KMS-11 (cell line): ENCODE data around the gene ST8SIA6.

Source experiments
- H2AFZ ChIP-seq: fragments of 200-600 bp; sonication (generic); 2 replicates; pipeline ENCODE4 v1.6.1; 2016; ENCODE audit warnings: antibody characterized with exemption, mixed run types, low read depth
- H3K27ac ChIP-seq: fragments of 200-600 bp; sonication (generic); 2 replicates; pipeline ENCODE4 v1.6.1; 2016; ENCODE audit warnings: mild to moderate bottlenecking, mixed run types
- H3K27me3 ChIP-seq: fragments of 200-600 bp; sonication (generic); 2 replicates; pipeline ENCODE4 v1.6.1; 2017; ENCODE audit warnings: mild to moderate bottlenecking, low read depth, mixed run types, moderate library complexity; ENCODE audit not compliant: insufficient read depth
- H3K36me3 ChIP-seq: fragments of 200-600 bp; sonication (generic); 2 replicates; pipeline ENCODE4 v1.6.1; 2017; ENCODE audit warnings: mild to moderate bottlenecking, mixed run types; ENCODE audit not compliant: insufficient read depth
- H3K4me1 ChIP-seq: fragments of 200-600 bp; sonication (generic); 2 replicates; pipeline ENCODE4 v1.6.1; 2016; ENCODE audit warnings: mild to moderate bottlenecking, low read depth, mixed run types; ENCODE audit not compliant: poor library complexity, severe bottlenecking
- H3K4me2 ChIP-seq: fragments of 200-600 bp; sonication (generic); 2 replicates; pipeline ENCODE4 v1.7.0; 2016; ENCODE audit warnings: mild to moderate bottlenecking, mixed run types
- H3K4me3 ChIP-seq: fragments of 200-600 bp; sonication (generic); IDR thresholded peaks from 2 replicates; pipeline ENCODE4 v1.6.1; 2017; ENCODE audit warnings: low read depth, low read length, mixed read lengths; ENCODE audit not compliant: insufficient read depth
- H3K79me2 ChIP-seq: fragments of 200-600 bp; sonication (generic); 2 replicates; pipeline ENCODE4 v1.6.1; 2016; ENCODE audit warnings: low read depth, mixed run types; ENCODE audit not compliant: insufficient read depth
- H3K9ac ChIP-seq: fragments of 200-600 bp; sonication (generic); 2 replicates; pipeline ENCODE4 v1.6.1; 2016; ENCODE audit warnings: mild to moderate bottlenecking, mixed run types
- H4K20me1 ChIP-seq: fragments of 200-600 bp; sonication (generic); 2 replicates; pipeline ENCODE4 v1.6.1; 2016; ENCODE audit warnings: mild to moderate bottlenecking, mixed run types; ENCODE audit not compliant: insufficient read depth
- TF ChIP-seq, protein P1 (sequence below): fragments of 200-600 bp; sonication (generic); conservative IDR thresholded peaks from 2 replicates; pipeline ENCODE4 v1.6.1; 2017; ENCODE audit warnings: low read depth, mild to moderate bottlenecking, antibody characterized with exemption, low read length, moderate library complexity, mixed read lengths

Gene ST8SIA6

DNA sequence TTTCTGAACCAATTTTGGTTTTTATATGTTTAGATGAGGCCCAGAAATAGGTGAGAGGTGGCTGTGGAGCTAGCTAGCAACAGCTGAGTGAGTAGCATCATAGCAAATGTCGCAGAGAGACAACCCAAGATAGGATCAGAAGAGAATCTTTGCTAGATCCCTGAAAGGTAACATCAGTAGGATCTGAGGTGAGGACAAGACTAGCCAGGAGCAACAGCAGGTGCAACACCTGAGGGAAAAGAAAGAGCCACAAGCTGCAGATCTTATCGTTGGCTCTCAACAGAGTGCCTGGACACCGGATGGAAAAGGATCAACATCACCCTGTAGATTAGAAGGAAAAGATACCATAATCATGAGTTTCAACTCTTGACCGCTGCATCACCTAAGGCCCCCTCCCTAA, 4.4 kb downstream of the ST8SIA6 start:
- H3K36me3 ChIP-seq, result no peaks in the 10 kb centered on the region
- H3K4me2 ChIP-seq, result no peak overlapping the region
- no peak overlapping the region for H2AFZ ChIP-seq
- no peak overlapping the region for H3K4me3 ChIP-seq
- TF ChIP-seq, protein P1, sequence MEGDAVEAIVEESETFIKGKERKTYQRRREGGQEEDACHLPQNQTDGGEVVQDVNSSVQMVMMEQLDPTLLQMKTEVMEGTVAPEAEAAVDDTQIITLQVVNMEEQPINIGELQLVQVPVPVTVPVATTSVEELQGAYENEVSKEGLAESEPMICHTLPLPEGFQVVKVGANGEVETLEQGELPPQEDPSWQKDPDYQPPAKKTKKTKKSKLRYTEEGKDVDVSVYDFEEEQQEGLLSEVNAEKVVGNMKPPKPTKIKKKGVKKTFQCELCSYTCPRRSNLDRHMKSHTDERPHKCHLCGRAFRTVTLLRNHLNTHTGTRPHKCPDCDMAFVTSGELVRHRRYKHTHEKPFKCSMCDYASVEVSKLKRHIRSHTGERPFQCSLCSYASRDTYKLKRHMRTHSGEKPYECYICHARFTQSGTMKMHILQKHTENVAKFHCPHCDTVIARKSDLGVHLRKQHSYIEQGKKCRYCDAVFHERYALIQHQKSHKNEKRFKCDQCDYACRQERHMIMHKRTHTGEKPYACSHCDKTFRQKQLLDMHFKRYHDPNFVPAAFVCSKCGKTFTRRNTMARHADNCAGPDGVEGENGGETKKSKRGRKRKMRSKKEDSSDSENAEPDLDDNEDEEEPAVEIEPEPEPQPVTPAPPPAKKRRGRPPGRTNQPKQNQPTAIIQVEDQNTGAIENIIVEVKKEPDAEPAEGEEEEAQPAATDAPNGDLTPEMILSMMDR, result no peak
- H4K20me1 ChIP-seq, result no peaks in the 10 kb centered on the region
- H3K27me3 ChIP-seq, result no peaks in the 10 kb centered on the region
- no peaks in the 10 kb centered on the region for H3K4me1 ChIP-seq
- no peak overlapping the region for H3K9ac ChIP-seq
- H3K27ac ChIP-seq, result no peak overlapping the region
- no peaks in the 10 kb centered on the region for H3K79me2 ChIP-seq

DNA sequence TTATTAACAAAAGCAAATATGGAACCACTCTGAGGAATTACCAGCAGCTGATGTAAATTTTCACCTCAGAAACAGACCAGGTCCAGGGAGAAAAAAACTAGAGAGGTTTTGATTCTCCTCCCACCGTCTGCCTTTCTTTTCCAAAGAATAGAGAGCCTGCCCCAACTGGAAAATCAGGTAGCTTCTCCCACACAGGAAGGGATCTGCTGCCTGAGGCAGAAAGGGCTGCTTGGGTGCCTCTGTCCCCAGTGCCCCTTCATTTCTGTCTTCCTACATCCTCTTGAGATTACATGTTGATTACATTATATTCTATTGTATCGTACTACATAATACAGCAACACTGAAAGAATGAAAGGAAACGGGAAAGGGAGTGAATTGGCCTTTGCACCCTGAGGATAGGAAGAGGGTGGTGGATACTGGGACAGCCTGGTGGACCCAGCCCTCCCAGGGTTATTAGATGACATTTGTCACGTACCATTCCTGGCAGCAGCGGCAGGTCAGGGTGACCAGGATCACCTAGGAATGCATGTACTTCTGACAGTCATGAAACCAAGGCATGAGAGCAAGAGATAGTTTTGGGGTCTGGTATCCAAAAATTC, 8.9 kb downstream of the ST8SIA6 start:
- H3K79me2 ChIP-seq, result no peaks in the 10 kb centered on the region
- no peaks in the 10 kb centered on the region for H3K27me3 ChIP-seq
- H2AFZ ChIP-seq, result no peak overlapping the region
- no peak overlapping the region for H3K4me2 ChIP-seq
- H4K20me1 ChIP-seq, result no peaks in the 10 kb centered on the region
- no peak overlapping the region for H3K9ac ChIP-seq
- no peaks in the 10 kb centered on the region for H3K4me1 ChIP-seq
- TF ChIP-seq, protein P1, result no peak
- no peaks in the 10 kb centered on the region for H3K36me3 ChIP-seq
- H3K4me3 ChIP-seq, result no peak overlapping the region
- H3K27ac ChIP-seq, result no peak overlapping the region

DNA sequence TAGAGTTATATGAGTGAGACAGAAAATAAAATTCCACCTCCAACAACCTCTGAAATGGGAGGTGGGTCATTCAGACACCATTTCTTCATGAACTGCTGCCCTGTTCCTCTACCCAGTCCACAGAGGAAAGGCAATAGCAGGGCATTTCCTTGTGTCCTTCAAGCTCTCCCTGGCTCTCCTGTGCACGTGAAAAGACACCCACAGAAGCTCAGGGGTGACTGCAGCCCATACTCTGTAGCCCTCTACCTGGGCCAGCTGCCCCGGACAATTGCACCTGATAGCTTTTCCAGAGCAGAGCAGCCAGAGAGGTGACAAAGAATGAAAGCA, 10.0 kb downstream of the ST8SIA6 start:
- H3K4me3 ChIP-seq, result no peak overlapping the region
- no peaks in the 10 kb centered on the region for H3K4me1 ChIP-seq
- no peaks in the 10 kb centered on the region for H3K79me2 ChIP-seq
- H2AFZ ChIP-seq, result no peak overlapping the region
- no peaks in the 10 kb centered on the region for H4K20me1 ChIP-seq
- H3K27ac ChIP-seq, result no peak overlapping the region
- TF ChIP-seq, protein P1, result no peak
- H3K27me3 ChIP-seq, result no peaks in the 10 kb centered on the region
- no peak overlapping the region for H3K4me2 ChIP-seq
- no peak overlapping the region for H3K9ac ChIP-seq
- no peaks in the 10 kb centered on the region for H3K36me3 ChIP-seq

DNA sequence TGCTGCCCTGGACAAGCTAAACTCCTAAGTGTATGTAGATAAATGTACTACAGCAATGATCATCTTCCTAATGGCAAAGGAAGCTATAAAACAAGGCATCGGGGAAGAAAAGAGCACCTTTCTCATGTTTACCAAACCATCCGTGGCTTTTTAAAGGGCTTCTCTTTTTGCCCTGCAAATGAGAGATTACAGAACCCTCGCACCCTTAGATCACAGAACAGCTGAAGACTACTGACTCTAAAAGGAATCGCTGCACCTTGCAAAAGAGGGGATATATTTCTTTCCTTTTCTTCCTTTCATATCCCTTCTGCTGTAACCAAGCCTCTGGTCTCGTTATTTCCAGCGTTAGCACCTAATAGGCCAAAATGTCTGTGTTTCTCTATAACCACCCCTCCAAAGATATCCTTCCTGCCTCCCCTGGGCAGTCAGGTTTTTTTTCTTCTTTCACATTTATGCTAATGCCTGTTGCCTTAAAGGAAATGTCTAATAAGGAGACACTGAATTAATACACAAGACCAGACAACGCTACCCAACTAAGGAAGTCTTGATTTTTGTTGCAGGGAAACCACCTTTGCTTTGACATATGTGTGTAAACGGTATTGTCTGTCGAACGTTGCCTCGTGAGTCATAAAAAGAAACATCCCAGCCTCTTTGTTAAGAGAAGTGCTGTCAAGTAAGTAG, 10.5 kb downstream of the ST8SIA6 start:
- TF ChIP-seq, protein P1, result no peak
- H3K36me3 ChIP-seq, result no peaks in the 10 kb centered on the region
- H3K79me2 ChIP-seq, result no peaks in the 10 kb centered on the region
- H3K27ac ChIP-seq, result no peak overlapping the region
- no peak overlapping the region for H3K4me3 ChIP-seq
- no peak overlapping the region for H2AFZ ChIP-seq
- H3K9ac ChIP-seq, result no peak overlapping the region
- no peaks in the 10 kb centered on the region for H3K27me3 ChIP-seq
- no peaks in the 10 kb centered on the region for H4K20me1 ChIP-seq
- no peaks in the 10 kb centered on the region for H3K4me1 ChIP-seq
- no peak overlapping the region for H3K4me2 ChIP-seq
